GM12875 (cell line): Measurements from ENCODE around the gene SLC26A1.

Source experiments
- H3K4me3 ChIP-seq: one replicate; pipeline ENCODE4 v1.5.1; 2011; ENCODE audit warnings: low read depth, low read length, control low read depth
- CTCF ChIP-seq: IDR thresholded peaks from 2 replicates; pipeline ENCODE4 v1.5.1; 2011; ENCODE audit warnings: low read depth, mild to moderate bottlenecking, control low read depth, inconsistent platforms, low read length, moderate library complexity, borderline replicate concordance; ENCODE audit not compliant: insufficient read depth

The SLC26A1 gene, protein sequence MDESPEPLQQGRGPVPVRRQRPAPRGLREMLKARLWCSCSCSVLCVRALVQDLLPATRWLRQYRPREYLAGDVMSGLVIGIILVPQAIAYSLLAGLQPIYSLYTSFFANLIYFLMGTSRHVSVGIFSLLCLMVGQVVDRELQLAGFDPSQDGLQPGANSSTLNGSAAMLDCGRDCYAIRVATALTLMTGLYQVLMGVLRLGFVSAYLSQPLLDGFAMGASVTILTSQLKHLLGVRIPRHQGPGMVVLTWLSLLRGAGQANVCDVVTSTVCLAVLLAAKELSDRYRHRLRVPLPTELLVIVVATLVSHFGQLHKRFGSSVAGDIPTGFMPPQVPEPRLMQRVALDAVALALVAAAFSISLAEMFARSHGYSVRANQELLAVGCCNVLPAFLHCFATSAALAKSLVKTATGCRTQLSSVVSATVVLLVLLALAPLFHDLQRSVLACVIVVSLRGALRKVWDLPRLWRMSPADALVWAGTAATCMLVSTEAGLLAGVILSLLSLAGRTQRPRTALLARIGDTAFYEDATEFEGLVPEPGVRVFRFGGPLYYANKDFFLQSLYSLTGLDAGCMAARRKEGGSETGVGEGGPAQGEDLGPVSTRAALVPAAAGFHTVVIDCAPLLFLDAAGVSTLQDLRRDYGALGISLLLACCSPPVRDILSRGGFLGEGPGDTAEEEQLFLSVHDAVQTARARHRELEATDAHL

GRCh38 chr4:993111-994029 is at the start of gene SLC26A1:
Gene SLC26A1 (minus strand): TSS chr4:993404. CDS start chr4:991703, 1,701 bp downstream.
- TF ChIP-seq CTCF: no peak

DNA sequence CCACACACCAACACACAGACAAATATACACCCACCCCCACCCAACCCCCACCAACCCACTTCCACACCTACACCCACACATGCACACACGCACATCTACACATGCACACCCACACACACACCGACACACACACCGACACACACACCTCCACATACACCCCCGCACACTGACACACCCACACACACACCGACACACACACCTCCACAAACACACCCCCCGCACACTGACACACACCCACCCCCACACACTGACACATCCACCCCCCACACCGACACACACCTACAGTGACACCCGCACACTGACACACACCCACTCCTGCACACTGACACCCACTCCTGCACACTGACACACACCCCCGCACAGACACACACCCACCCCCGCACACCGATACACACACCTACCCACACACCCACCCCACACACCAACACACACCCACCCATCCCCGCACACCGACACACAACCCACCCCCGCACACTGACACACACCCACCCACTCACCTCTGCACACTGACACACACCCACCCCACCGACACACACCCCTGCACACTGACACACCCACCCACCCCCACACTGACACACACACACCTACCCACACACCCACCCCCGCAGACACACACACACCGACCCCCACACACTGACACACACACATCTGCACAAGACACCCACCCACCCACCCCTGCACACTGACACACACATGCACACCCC is 49.3 kb upstream of the SLC26A1 start:
- TF ChIP-seq CTCF: no peak
- H3K4me3 ChIP-seq: no peak overlapping the region

More at GRCh38 chr4:993111-994029, at the start of gene SLC26A1:
- no peak within 1 kb of the TSS for H3K4me3 ChIP-seq

GRCh38 chr4:1041936-1042330 is 48.7 kb upstream of the SLC26A1 start:
- no peak for TF ChIP-seq CTCF

GRCh38 chr4:1041147-1041935 is 48.1 kb upstream of the SLC26A1 start:
- TF ChIP-seq CTCF: no peak
- H3K4me3 ChIP-seq: no peak overlapping the region

More at GRCh38 chr4:1041936-1042330, 48.7 kb upstream of the SLC26A1 start:
- no peak overlapping the region for H3K4me3 ChIP-seq

DNA sequence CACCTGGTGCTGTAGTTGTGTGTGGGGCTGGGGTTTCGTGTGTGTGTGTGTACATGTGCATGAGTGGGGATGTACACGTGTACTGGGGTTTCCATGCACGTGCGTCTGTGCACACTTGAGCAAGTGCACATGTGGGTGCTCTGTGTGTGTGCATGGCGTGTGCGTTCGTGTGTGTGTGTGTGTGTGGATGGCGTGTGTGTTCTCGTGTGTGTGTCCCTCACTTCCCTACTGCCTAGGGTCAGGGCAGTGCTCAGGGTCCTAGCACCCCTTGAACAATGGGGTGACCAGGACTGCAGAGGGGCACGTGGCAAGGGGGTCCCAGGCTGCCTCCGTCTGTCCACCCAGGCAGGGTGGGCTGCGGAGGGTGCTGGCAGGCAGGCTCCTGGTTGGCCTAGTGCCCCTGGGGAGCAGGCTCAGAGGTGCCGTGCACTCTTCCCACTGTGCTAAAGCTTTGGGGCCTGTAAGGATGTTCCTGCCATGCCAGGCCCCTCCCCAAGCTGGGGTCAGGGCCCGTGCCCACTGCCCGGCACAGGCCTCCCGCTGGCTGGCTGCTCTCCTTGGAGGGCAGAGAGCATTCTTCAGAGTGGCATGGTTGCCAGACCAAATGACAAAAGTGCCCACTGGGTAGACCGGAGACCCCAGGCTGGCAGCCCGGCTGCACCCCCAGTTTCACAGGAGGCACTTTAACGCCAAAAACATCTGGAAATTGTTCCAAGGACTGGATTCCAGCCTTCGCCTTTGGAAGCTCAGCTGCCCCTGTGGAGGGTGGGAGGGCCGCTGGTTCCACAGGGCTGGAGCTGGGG is 47.3 kb upstream of the SLC26A1 start:
- H3K4me3 ChIP-seq: no peak overlapping the region
- no peak for TF ChIP-seq CTCF
